Lower leg skin (tissue), 3 donors: Measurements from ENCODE around the gene KCNE3.

ENCODE experiments used
- CTCF ChIP-seq, 3 donors: fragments of 450-650 bp; IDR thresholded peaks; one replicate each; pipeline ENCODE4 v1.5.1; 2016; ENCODE audit warnings: antibody characterized with exemption in 3 of 3, mild to moderate bottlenecking in 3 of 3, moderate library complexity in 2 of 3
- POLR2A ChIP-seq, 2 donors: fragments of 450-650 bp; IDR thresholded peaks; one replicate each; pipeline ENCODE4 v1.6.1; 2016 to 2017; ENCODE audit warnings: antibody characterized with exemption in 2 of 2, mild to moderate bottlenecking in 1 of 2, moderate library complexity in 1 of 2

GRCh38 chr11:74487875-74488274 is 20.5 kb upstream of the KCNE3 start:
- TF ChIP-seq CTCF (IDR thresholded peaks at IDR 0.05), result no peak
- no peak for TF ChIP-seq POLR2A (IDR thresholded peaks at IDR 0.05)
